Adipocyte (in vitro differentiated cells): ENCODE results near the gene SLC9A5.

Experiments
- DNase-seq: peaks from one replicate; pipeline ENCODE4 v3.0.0-alpha.2; 2015; ENCODE audit warnings: low read depth
- H3K27me3 ChIP-seq: replicated peaks from 2 replicates; pipeline ENCODE4 v1.7.0; 2013; ENCODE audit warnings: mild to moderate bottlenecking, low read length, moderate library complexity; ENCODE audit not compliant: control insufficient read depth, insufficient read depth
- H3K36me3 ChIP-seq: 2 replicates; pipeline ENCODE4 v1.7.0; 2013; ENCODE audit warnings: low read length, mild to moderate bottlenecking, moderate library complexity; ENCODE audit not compliant: control insufficient read depth, insufficient read depth, severe bottlenecking
- H3K4me1 ChIP-seq: 2 replicates; pipeline ENCODE4 v1.7.0; 2013; ENCODE audit warnings: mild to moderate bottlenecking, low read length, moderate library complexity; ENCODE audit not compliant: control insufficient read depth, insufficient read depth
- H3K4me3 ChIP-seq: 2 replicates; pipeline ENCODE4 v1.7.0; 2013; ENCODE audit warnings: mild to moderate bottlenecking, low read length, moderate library complexity
- H3K9ac ChIP-seq: 2 replicates; pipeline ENCODE4 v1.7.0; 2013; ENCODE audit warnings: mild to moderate bottlenecking, low read length, moderate library complexity
- H3K9me3 ChIP-seq: 2 replicates; pipeline ENCODE4 v1.7.0; 2013; ENCODE audit warnings: mild to moderate bottlenecking, low read length, moderate library complexity; ENCODE audit not compliant: control insufficient read depth

Gene SLC9A5

DNA sequence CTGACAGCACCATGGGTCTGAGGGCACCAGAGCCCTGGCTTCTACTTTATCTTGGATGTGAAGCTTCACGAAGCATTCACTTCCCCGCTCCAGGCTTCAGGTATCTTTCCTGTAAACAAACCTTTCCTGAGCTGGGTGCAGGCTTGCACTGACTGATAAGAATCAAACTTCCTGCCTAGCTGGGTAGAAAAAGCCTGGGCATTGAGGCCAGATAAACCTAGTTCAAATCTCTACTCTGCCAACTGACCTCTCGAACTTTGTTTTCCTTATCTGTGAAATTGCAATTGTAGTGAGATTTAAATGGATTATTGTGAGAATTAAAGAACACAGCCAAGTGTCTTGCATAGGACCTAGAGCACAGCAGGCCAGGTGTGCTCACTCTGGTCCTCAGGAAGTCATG is 24.8 kb upstream of the SLC9A5 start:
- no peaks in the 10 kb centered on the region for H3K9me3 ChIP-seq
- H3K27me3 ChIP-seq = no peaks in the 10 kb centered on the region
- no peak overlapping the region for H3K9ac ChIP-seq
- no peak overlapping the region for H3K4me3 ChIP-seq
- DNase-seq = no peak
- H3K36me3 ChIP-seq = peaks cover 10% of the 10 kb centered on the region
- H3K4me1 ChIP-seq = peaks cover 16% of the 10 kb centered on the region

- Histone ChIP-seq H3K9ac (peak overlapping the region; percentile 96), H3K4me1 (peaks cover 16% of the 10 kb centered on the region), H3K9me3 (no peaks in the 10 kb centered on the region), H3K36me3 (peaks cover 34% of the 10 kb centered on the region), H3K27me3 (no peaks in the 10 kb centered on the region), H3K4me3 (peak overlapping the region; percentile 97)
- no peak for DNase-seq
These were observed 22.4 kb upstream of the SLC9A5 start for GRCh38 chr16:67226295-67226803.

DNA sequence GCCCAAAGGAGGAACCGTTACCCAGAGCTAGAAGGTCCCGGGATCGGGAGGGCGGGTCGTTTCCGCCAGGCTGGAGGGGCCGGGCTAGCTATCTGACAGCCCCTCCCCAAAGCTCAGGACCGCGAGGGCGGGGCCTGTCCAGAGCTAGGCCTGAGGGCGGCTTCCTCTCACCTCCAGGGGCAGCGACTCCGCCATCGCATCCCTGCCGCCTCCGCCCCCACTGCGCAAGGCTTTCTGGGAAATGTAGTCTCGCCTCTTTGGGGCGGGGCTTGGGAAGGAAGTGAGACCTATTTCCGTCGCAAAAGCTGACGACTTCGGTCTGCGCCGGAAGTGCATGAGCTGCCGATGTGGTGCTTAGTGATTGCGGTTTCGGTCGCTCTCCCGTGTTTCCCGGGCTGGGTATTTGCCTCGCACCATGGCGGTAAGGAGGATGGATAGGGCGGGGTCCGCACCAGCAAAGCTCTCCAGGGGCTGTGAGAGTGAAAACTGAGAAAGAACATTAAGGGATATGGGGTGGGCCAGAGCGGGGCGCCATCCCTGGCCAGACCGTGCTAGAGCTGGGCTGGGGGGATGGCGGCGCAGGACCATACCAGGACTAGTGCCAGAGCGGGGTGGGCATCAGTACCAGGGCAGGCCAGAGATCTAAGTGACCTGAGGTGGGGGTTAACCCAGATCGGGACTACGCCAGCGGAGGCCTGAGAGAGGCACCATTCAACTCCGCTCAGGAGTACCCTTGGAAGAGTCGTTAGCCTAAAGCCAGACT is 21.8 kb upstream of the SLC9A5 start, which contains the start of gene TMEM208:
TSS of gene TMEM208 (plus strand) at position 327 of the 763 bp plus-strand sequence. CDS start at position 416, 89 bp downstream.
- peak; percentile 99 for DNase-seq
- Histone ChIP-seq H3K27me3 (no peaks in the 10 kb centered on the region), H3K9me3 (no peaks in the 10 kb centered on the region), H3K4me3 (peak within 1 kb of the TSS; percentile 97), H3K36me3 (peaks cover 40% of the 10 kb centered on the region), H3K4me1 (peaks cover 16% of the 10 kb centered on the region), H3K9ac (peak within 1 kb of the TSS; percentile 96)

DNA sequence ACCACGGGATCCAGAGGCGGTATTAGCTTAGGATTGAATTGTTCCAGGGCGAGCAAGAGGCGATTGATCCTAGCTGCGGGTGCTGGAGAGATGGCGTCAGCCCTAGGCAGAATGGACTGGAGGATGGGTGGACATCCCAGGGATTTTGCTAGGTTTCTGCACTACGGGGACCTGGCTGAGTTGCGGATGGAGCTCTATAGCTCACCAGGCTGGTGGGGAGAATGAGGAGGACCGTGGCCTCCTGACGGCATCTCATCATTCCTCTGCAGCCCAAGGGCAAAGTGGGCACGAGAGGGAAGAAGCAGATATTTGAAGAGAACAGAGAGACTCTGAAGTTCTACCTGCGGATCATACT is 21.2 kb upstream of the SLC9A5 start:
- Histone ChIP-seq H3K27me3 (no peaks in the 10 kb centered on the region), H3K4me3 (peak overlapping the region; percentile 97), H3K4me1 (peaks cover 16% of the 10 kb centered on the region), H3K36me3 (peaks cover 41% of the 10 kb centered on the region), H3K9me3 (no peaks in the 10 kb centered on the region), H3K9ac (peak overlapping the region; percentile 96)
- no peak for DNase-seq

- peaks cover 16% of the 10 kb centered on the region for H3K4me1 ChIP-seq
- H3K9ac ChIP-seq = peak overlapping the region; percentile 96
- H3K36me3 ChIP-seq = peaks cover 43% of the 10 kb centered on the region
- H3K27me3 ChIP-seq = no peaks in the 10 kb centered on the region
- H3K4me3 ChIP-seq = peak overlapping the region; percentile 97
- DNase-seq = no peak
- no peaks in the 10 kb centered on the region for H3K9me3 ChIP-seq
These were observed 20.6 kb upstream of the SLC9A5 start for GRCh38 chr16:67228034-67228785.

- H3K36me3 ChIP-seq = peaks cover 47% of the 10 kb centered on the region
These were observed 19.9 kb upstream of the SLC9A5 start for GRCh38 chr16:67228905-67229304.

GRCh38 chr16:67229906-67230808 is 18.6 kb upstream of the SLC9A5 start:
- Histone ChIP-seq H3K9me3 (no peaks in the 10 kb centered on the region), H3K4me3 (no peak overlapping the region), H3K4me1 (peaks cover 16% of the 10 kb centered on the region), H3K9ac (no peak overlapping the region), H3K36me3 (peaks cover 59% of the 10 kb centered on the region), H3K27me3 (no peaks in the 10 kb centered on the region)
- DNase-seq = no peak

More at GRCh38 chr16:67228905-67229304, 19.9 kb upstream of the SLC9A5 start:
- no peak for DNase-seq
- no peak overlapping the region for H3K4me3 ChIP-seq
- H3K4me1 ChIP-seq = peaks cover 16% of the 10 kb centered on the region
- H3K27me3 ChIP-seq = no peaks in the 10 kb centered on the region
- H3K9ac ChIP-seq = no peak overlapping the region
- no peaks in the 10 kb centered on the region for H3K9me3 ChIP-seq

- no peaks in the 10 kb centered on the region for H3K27me3 ChIP-seq
These were observed 17.7 kb upstream of the SLC9A5 start for GRCh38 chr16:67230809-67231660.

GRCh38 chr16:67233596-67233995 is 15.2 kb upstream of the SLC9A5 start:
- Histone ChIP-seq H3K4me1 (no peaks in the 10 kb centered on the region), H3K36me3 (peaks cover 85% of the 10 kb centered on the region), H3K27me3 (no peaks in the 10 kb centered on the region), H3K9ac (no peak overlapping the region), H3K9me3 (no peaks in the 10 kb centered on the region), H3K4me3 (no peak overlapping the region)
- no peak for DNase-seq

More at GRCh38 chr16:67230809-67231660, 17.7 kb upstream of the SLC9A5 start:
- Histone ChIP-seq H3K4me3 (no peak overlapping the region), H3K36me3 (peaks cover 68% of the 10 kb centered on the region), H3K9ac (no peak overlapping the region), H3K9me3 (no peaks in the 10 kb centered on the region), H3K4me1 (peaks cover 14% of the 10 kb centered on the region)
- no peak for DNase-seq

DNA sequence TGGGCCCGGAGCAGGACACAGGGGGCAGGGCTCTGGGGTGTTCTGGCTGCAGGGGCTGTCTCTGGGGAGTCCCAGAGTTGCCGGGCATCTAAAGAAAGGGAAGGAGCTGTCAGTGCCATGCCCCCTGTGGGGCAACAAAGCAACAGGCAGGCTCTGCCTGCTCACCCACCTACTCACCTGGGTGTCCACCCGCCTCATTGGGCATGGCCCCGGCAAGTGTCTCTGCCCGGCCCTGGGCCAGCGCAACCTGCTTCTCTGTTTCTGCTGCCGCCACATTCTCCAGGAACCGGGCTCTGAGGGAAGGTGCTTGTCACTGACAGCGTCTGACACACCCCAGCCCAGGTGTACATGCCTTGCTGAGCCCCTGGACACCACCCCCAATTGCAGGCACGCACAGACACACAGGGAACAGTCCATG is 14.6 kb upstream of the SLC9A5 start:
- no peak for DNase-seq
- peaks cover 85% of the 10 kb centered on the region for H3K36me3 ChIP-seq
- H3K9ac ChIP-seq = no peak overlapping the region
- no peak overlapping the region for H3K4me3 ChIP-seq
- H3K27me3 ChIP-seq = no peaks in the 10 kb centered on the region
- H3K4me1 ChIP-seq = no peaks in the 10 kb centered on the region
- H3K9me3 ChIP-seq = no peaks in the 10 kb centered on the region
